Upper lobe of left lung (tissue), 4 donors: Measurements from ENCODE around the gene RAB11FIP4.

Source experiments
- CTCF ChIP-seq, 6 experiments: fragments of 450-650 bp in 4 of 6; fragments of 200-600 bp in 2 of 6; sonication (generic) in 2 of 6; IDR thresholded peaks; one replicate each; pipeline ENCODE4 v1.5.1; 2016 to 2019; ENCODE audit warnings: antibody characterized with exemption in 6 of 6
- POLR2A ChIP-seq, 4 donors: fragments of 450-650 bp; IDR thresholded peaks; one replicate each; pipeline ENCODE4 v1.5.1; 2016 to 2017; ENCODE audit warnings: antibody characterized with exemption in 4 of 4, mild to moderate bottlenecking in 2 of 4
- POLR2AphosphoS5 ChIP-seq, 2 donors: sonication (generic); formaldehyde crosslinking; IDR thresholded peaks; one replicate each; pipeline ENCODE4 v1.5.1; 2017; ENCODE audit warnings: antibody characterized with exemption in 2 of 2

DNA sequence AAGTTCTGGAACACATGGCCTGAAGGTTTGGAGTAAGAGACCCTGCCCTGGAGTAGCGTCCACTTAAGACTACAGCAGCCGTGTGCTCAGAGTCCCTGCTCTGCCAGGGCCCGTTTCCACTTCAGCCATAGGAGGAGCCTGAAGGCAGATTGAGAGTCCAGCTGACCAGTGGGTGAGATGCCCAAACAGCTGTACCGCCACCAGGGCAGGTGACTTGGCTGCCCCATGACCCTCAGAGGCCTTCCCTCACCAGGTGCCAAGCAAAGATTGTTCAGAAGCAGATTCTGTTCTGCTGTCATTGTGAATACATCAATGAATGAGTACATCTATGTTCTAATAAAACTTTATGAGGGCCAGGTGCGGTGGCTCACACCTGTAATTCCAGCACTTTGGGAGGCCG, 178.8 kb downstream of the RAB11FIP4 start:
- no peak for TF ChIP-seq POLR2A (IDR thresholded peaks at IDR 0.05)
- no peak for TF ChIP-seq POLR2AphosphoS5 (IDR thresholded peaks at IDR 0.05)
- no peak for TF ChIP-seq CTCF (IDR thresholded peaks at IDR 0.05)
